ENCODE results near the gene DTNBP1.

Gene DTNBP1

DNA sequence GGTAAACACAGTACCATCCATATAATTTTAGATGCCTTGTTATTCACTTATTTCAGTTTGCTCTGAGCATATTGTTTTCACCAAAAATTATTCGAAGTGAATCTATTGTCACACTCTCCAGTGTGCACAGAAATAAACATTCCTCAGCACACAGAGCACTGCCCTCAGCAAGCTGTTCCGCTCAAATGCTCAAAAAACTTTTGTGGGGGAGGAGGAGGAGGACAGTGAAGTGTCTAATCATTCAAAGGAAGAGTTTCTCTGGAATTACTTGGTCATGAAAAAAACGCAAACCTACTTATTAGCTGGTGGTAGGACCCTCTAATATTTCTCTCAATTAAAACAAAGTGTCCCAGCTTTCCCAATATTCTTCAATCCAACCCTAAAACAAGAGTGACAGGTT lies 88.3 kb downstream of the DTNBP1 start:
- H3K36me3 ChIP-seq (ENCODE audit: control insufficient read depth, insufficient read depth, low read length): no peaks in the 10 kb centered on the region
- no peaks in the 10 kb centered on the region for H3K9me3 ChIP-seq (ENCODE audit: control insufficient read depth, low read length)
- 90% methylated on average over 2 of the region's 3 CpGs; no CpG with 5 or more reads in 1 of the 2 experiments for WGBS, 2 experiments (ENCODE audit: insufficient coverage in 2 of 2)
- H3K4me1 ChIP-seq (ENCODE audit: control insufficient read depth, insufficient read depth, low read length, poor library complexity, severe bottlenecking): no peaks in the 10 kb centered on the region
- no peak overlapping the region for H3K4me3 ChIP-seq (ENCODE audit: extremely low read depth, insufficient read depth, low read length, poor library complexity, severe bottlenecking)
- H3K27ac ChIP-seq (ENCODE audit: low read depth, low read length, severe bottlenecking): no peak overlapping the region

DNA sequence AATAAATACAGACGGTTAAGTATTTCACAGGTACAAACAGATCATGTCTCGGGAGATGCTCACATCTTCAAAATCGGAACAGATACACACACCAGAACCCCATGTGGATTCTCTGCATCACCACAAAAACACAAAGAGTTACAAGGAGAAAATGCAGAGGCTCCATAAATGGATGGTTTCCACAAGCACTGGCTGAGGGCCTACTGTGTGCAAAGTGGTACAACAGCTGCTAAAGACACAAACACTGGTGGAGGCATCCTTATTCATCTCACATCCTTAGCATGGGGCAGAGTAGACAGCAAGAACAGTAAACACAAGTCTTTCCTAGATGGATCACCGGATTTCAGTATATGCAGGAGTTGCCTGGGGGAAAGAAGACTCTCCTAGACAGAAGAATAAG lies 88.8 kb downstream of the DTNBP1 start:
- Histone ChIP-seq H3K4me3 (ENCODE audit: extremely low read depth, insufficient read depth, low read length, poor library complexity, severe bottlenecking) (no peak overlapping the region), H3K9me3 (ENCODE audit: control insufficient read depth, low read length) (no peaks in the 10 kb centered on the region), H3K4me1 (ENCODE audit: control insufficient read depth, insufficient read depth, low read length, poor library complexity, severe bottlenecking) (no peaks in the 10 kb centered on the region), H3K27ac (ENCODE audit: low read depth, low read length, severe bottlenecking) (no peak overlapping the region), H3K36me3 (ENCODE audit: control insufficient read depth, insufficient read depth, low read length) (no peaks in the 10 kb centered on the region)
- 92 to 95% methylated on average over 2 to 3 of the region's 4 CpGs for WGBS, 2 experiments (ENCODE audit: insufficient coverage in 2 of 2)

DNA sequence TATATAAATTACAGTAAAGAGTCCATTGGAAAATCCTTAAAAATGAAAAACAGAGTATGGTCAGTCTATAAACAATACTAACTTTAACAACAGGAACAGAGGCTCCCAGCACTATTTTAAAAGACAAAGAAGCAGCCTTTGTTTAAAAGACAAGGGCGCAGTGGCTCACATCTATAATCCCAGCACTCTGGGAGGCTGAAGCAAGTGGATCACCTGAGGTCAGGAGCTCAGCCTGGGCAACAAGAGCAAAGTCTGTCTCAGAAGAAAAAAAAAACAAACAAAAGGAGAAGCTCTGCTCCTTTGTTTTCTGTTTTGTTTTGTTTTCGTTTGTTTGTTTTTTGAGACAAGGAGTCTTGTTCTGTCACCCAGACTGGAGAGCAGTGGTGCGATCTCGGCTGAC lies 89.4 kb downstream of the DTNBP1 start:
- no peak overlapping the region for H3K4me3 ChIP-seq (ENCODE audit: extremely low read depth, insufficient read depth, low read length, poor library complexity, severe bottlenecking)
- H3K36me3 ChIP-seq (ENCODE audit: control insufficient read depth, insufficient read depth, low read length): no peaks in the 10 kb centered on the region
- H3K4me1 ChIP-seq (ENCODE audit: control insufficient read depth, insufficient read depth, low read length, poor library complexity, severe bottlenecking): no peaks in the 10 kb centered on the region
- H3K27ac ChIP-seq (ENCODE audit: low read depth, low read length, severe bottlenecking): no peak overlapping the region
- no peaks in the 10 kb centered on the region for H3K9me3 ChIP-seq (ENCODE audit: control insufficient read depth, low read length)
- 72 to 83% methylated on average over 2 to 4 of the region's 4 CpGs for WGBS, 2 experiments (ENCODE audit: insufficient coverage in 2 of 2)

DNA sequence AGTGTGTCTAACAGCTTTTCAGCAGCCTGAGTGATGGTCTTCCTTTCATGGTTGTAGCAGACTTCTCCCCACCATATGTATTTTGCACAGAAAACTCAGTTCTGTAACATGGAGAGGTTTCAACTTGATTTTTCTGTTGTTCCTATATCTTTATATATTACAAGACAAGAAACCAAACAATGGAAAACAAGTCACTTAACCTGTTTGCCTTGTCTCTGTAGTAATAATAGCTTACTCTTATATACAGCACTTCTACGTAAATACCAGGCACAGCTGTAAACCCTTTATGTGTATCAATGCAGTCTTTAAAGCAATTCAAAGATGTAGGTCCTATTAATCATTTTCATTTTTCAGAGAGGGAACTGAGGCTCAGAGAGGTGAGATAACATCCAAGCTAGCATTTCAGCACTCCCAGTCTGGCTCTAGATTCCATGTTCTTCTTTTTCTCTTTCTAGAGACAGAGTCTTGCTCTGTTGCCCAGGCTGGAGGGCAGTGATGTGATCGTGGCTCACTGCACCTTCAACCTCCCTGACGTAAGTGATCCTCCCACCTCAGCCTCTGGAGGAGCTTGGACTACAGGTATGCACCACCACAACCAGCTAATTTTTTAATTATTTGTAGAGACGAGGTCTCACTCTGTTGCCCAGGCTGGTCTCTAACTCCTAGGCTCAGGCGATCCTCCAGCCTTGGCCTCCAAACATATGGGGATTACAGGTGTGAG lies 90.4 kb downstream of the DTNBP1 start:
- no peaks in the 10 kb centered on the region for H3K4me1 ChIP-seq (ENCODE audit: control insufficient read depth, insufficient read depth, low read length, poor library complexity, severe bottlenecking)
- WGBS, 2 experiments (ENCODE audit: insufficient coverage in 2 of 2): 89 to 95% methylated on average over 2 to 3 of the region's 5 CpGs

DNA sequence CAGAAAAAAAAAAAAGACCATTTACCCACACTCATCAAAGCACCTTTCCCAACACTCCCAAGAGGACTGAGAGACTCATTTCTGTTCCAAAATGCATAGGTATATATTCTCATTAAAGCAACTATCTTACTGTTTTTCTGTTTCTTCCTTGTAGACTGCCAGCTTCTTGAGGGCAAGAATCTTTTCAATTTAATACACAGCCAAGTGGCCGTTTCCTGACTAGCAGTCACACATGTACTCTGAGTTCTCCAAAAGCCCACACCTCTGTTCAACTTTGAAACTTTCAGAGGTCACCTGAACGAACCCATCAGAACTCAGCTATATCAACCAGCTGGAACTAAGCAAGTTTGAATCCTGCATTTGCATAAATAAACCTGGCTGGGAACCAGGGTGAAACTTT lies 92.7 kb downstream of the DTNBP1 start:
- WGBS, 2 experiments (ENCODE audit: insufficient coverage in 2 of 2): 87% methylated on average over 2 of the region's 2 CpGs
- Histone ChIP-seq H3K4me3 (ENCODE audit: extremely low read depth, insufficient read depth, low read length, poor library complexity, severe bottlenecking) (no peak overlapping the region), H3K36me3 (ENCODE audit: control insufficient read depth, insufficient read depth, low read length) (no peaks in the 10 kb centered on the region), H3K9me3 (ENCODE audit: control insufficient read depth, low read length) (no peaks in the 10 kb centered on the region), H3K27ac (ENCODE audit: low read depth, low read length, severe bottlenecking) (no peak overlapping the region), H3K4me1 (ENCODE audit: control insufficient read depth, insufficient read depth, low read length, poor library complexity, severe bottlenecking) (no peaks in the 10 kb centered on the region)

More for the DNA sequence above, 90.4 kb downstream of the DTNBP1 start:
- Histone ChIP-seq H3K4me3 (ENCODE audit: extremely low read depth, insufficient read depth, low read length, poor library complexity, severe bottlenecking) (no peak overlapping the region), H3K27ac (ENCODE audit: low read depth, low read length, severe bottlenecking) (no peak overlapping the region), H3K9me3 (ENCODE audit: control insufficient read depth, low read length) (no peaks in the 10 kb centered on the region), H3K36me3 (ENCODE audit: control insufficient read depth, insufficient read depth, low read length) (no peaks in the 10 kb centered on the region)

DNA sequence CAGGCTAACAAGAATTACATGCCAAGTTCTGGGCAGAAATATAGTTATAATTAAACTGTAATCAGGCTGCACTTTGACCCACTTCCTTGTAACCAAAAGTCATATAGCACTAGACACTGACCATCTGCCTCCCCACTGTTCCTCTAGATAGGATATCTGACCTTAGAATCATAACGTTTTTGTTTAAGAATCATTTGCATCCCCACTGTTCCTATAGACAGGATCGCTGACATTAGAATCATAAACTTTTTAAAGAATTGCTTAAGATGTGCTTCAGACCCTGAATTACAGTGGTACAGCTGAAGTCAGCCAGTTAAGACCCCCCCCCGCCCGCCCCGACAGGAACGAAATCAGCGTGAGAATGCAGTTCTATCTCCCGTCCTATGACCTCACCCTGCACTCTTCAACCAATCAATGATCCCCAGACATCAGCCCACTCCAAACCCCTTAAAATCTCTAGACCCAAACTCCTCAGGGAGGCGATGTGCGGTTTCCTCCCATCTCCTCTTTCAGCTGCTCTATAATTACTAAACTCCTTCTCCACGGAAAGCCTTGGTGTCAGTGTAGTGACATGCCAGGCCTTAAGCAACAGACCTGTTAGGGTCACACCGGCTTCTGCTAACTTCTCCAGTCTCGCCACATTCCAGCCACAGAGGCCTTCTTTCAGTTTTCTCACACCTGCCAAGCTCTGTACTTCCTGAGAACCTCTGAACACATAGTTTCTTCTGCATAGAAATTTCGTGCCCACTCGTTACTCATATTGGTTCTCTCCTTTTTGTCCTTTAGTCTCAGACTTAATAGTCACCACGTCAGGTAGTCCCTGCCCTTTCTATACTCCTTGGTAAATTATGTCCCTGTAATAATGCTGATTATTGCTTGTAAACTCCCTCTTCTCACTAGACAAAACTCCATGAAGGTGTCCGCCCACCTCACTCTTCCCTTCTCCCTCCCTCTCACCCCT lies 93.5 kb downstream of the DTNBP1 start:
- H3K4me3 ChIP-seq (ENCODE audit: extremely low read depth, insufficient read depth, low read length, poor library complexity, severe bottlenecking): no peak overlapping the region
- H3K27ac ChIP-seq (ENCODE audit: low read depth, low read length, severe bottlenecking): no peak overlapping the region
- WGBS, 2 experiments (ENCODE audit: insufficient coverage in 2 of 2): 70 to 76% methylated on average over 9 to 11 of the region's 17 CpGs

DNA sequence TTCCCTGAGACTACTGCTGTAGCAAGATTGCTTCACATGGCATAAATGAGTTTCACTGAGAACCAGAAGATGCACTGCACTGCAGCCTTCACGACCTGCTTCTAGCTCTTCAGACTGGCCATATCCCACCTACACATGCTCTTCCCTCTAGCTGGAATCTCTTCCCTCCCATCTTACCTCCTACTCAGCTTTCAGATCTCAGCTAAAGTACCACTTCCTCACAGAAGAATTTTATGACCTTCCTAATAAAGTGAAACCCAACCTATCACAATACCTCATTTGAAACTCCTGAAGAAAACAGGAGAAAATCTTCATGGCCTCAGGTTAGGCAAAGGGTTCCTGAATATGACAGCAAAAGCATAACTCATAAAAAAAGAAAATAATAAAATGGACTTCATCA lies 99.9 kb downstream of the DTNBP1 start:
- H3K9me3 ChIP-seq (ENCODE audit: control insufficient read depth, low read length): no peaks in the 10 kb centered on the region
- no peak overlapping the region for H3K27ac ChIP-seq (ENCODE audit: low read depth, low read length, severe bottlenecking)
- H3K4me3 ChIP-seq (ENCODE audit: extremely low read depth, insufficient read depth, low read length, poor library complexity, severe bottlenecking): no peak overlapping the region
- WGBS, 2 experiments (ENCODE audit: insufficient coverage in 2 of 2): 86 to 100% methylated on average over 1 of the region's 1 CpG
- H3K4me1 ChIP-seq (ENCODE audit: control insufficient read depth, insufficient read depth, low read length, poor library complexity, severe bottlenecking): no peaks in the 10 kb centered on the region
- H3K36me3 ChIP-seq (ENCODE audit: control insufficient read depth, insufficient read depth, low read length): no peaks in the 10 kb centered on the region

More for the DNA sequence above, 93.5 kb downstream of the DTNBP1 start:
- no peaks in the 10 kb centered on the region for H3K4me1 ChIP-seq (ENCODE audit: control insufficient read depth, insufficient read depth, low read length, poor library complexity, severe bottlenecking)
- no peaks in the 10 kb centered on the region for H3K36me3 ChIP-seq (ENCODE audit: control insufficient read depth, insufficient read depth, low read length)
- no peaks in the 10 kb centered on the region for H3K9me3 ChIP-seq (ENCODE audit: control insufficient read depth, low read length)

DNA sequence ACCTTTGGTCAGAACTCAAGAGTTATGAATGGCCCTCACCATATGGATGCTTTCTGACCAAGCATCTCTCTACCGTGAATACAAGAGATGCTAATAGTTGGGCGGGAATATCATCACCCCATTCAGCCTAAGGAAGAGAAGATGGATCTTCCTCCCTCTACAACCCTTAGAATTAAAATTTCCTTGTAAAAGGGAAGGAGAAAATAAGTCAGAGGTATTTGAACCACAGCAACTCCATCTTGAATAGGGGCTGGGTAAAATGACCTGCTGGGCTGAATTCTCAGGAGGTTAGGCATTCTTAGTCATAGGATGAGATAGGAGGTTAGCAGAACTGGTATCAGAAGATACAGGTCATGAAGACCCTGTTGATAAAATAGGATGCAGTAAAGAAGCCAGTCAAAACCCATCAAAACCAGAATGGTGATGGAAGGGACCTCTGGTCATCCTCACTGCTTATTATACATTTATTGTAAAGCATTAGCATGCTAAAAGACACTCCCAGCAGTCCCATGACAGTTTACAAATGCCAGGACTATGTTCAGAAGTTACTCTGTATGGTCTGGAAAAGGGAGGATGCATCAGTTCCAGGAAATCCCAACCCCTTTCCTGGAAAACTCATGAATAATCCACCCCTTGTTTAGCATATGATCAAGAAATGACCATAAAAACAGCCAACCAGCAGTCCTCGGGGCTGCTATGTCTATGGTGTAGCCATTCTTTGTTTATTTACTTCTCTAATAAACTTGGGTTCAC lies 101.2 kb downstream of the DTNBP1 start:
- no peaks in the 10 kb centered on the region for H3K9me3 ChIP-seq (ENCODE audit: control insufficient read depth, low read length)
- 83% methylated on average over 1 of the region's 3 CpGs; no CpG with 5 or more reads in 1 of the 2 experiments for WGBS, 2 experiments (ENCODE audit: insufficient coverage in 2 of 2)
- H3K36me3 ChIP-seq (ENCODE audit: control insufficient read depth, insufficient read depth, low read length): no peaks in the 10 kb centered on the region
- H3K27ac ChIP-seq (ENCODE audit: low read depth, low read length, severe bottlenecking): no peak overlapping the region
- H3K4me1 ChIP-seq (ENCODE audit: control insufficient read depth, insufficient read depth, low read length, poor library complexity, severe bottlenecking): no peaks in the 10 kb centered on the region
- no peak overlapping the region for H3K4me3 ChIP-seq (ENCODE audit: extremely low read depth, insufficient read depth, low read length, poor library complexity, severe bottlenecking)

DNA sequence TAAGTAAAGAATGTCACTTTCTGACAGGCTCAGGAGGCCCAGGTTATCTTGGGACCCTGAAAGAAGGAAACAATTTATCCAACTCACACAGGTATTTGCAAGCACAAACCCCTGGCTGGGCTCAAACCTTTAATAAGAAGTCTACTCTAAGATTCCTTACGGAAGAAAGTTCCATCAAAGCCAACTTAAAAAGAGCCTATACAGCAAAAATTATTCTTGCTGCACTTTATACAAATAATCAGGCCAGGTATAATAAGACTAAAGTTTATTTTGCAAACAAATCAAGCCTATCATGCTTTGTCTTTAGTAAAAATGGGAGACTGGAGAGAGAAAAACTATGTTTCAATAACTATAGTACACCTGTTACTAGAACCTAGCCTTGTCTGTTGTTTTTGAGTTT lies 102.1 kb downstream of the DTNBP1 start:
- no peaks in the 10 kb centered on the region for H3K36me3 ChIP-seq (ENCODE audit: control insufficient read depth, insufficient read depth, low read length)
- H3K4me1 ChIP-seq (ENCODE audit: control insufficient read depth, insufficient read depth, low read length, poor library complexity, severe bottlenecking): no peaks in the 10 kb centered on the region
- H3K4me3 ChIP-seq (ENCODE audit: extremely low read depth, insufficient read depth, low read length, poor library complexity, severe bottlenecking): no peak overlapping the region
- H3K27ac ChIP-seq (ENCODE audit: low read depth, low read length, severe bottlenecking): no peak overlapping the region
- no peaks in the 10 kb centered on the region for H3K9me3 ChIP-seq (ENCODE audit: control insufficient read depth, low read length)
- no CpG with 5 or more reads among the region's 1 CpG for WGBS, 2 experiments (ENCODE audit: insufficient coverage in 2 of 2)

DNA sequence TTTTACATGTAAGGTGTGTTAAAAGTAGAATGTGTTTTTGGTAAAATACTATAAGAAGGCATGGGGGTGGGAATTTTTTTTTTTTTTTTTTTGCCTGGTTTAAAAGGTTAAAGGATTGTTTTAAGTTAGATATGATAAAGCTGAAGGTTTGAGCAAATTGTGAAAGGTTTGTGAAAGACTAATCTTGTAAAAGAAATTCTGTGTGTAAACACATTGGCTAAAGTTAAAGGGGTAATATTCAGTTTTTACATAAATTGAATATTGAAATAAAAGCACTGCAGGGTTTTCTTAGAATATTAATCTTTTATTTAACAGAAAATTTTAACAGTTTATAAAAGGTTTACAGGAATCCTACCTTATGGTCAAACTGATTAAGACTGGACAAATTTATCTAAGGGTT lies 105.7 kb downstream of the DTNBP1 start:
- Histone ChIP-seq H3K4me1 (ENCODE audit: control insufficient read depth, insufficient read depth, low read length, poor library complexity, severe bottlenecking) (peaks cover 5% of the 10 kb centered on the region), H3K27ac (ENCODE audit: low read depth, low read length, severe bottlenecking) (no peak overlapping the region), H3K36me3 (ENCODE audit: control insufficient read depth, insufficient read depth, low read length) (no peaks in the 10 kb centered on the region), H3K4me3 (ENCODE audit: extremely low read depth, insufficient read depth, low read length, poor library complexity, severe bottlenecking) (no peak overlapping the region), H3K9me3 (ENCODE audit: control insufficient read depth, low read length) (no peaks in the 10 kb centered on the region)

Measured in mesodermal cell (in vitro differentiated cells).